Endothelial cell (in vitro differentiated cells): ENCODE data around the gene ANKUB1. TPM values are rescaled to one million over a fixed set of nuclear protein-coding genes. Genes with fewer than 3 reads are reported as not detected.
"Not testable (repeated sequence)": the region's sequence is repeated elsewhere in the genome, so short reads cannot be mapped to it uniquely, and the experiment has no call there.

Source experiments
- DNase-seq: peaks from one replicate; pipeline ENCODE4 v3.0.0; 2021; ENCODE audit warnings: low spot score
- H3K27ac Mint-ChIP-seq: one replicate; pipeline ENCODE4 v1.8.0; 2021; ENCODE audit warnings: mixed read lengths, inconsistent platforms; ENCODE audit not compliant: unreplicated experiment
- H3K27me3 Mint-ChIP-seq: one replicate; pipeline ENCODE4 v1.8.0; 2021; ENCODE audit warnings: mild to moderate bottlenecking, moderate library complexity, mixed read lengths, inconsistent platforms; ENCODE audit not compliant: unreplicated experiment
- H3K36me3 Mint-ChIP-seq: one replicate; pipeline ENCODE4 v1.8.0; 2021; ENCODE audit warnings: mild to moderate bottlenecking, low read depth, mixed read lengths, inconsistent platforms; ENCODE audit not compliant: unreplicated experiment
- H3K4me1 Mint-ChIP-seq: one replicate; pipeline ENCODE4 v1.8.0; 2021; ENCODE audit warnings: mild to moderate bottlenecking, mixed read lengths, inconsistent platforms; ENCODE audit not compliant: unreplicated experiment
- H3K4me3 Mint-ChIP-seq: one replicate; pipeline ENCODE4 v1.8.0; 2021; ENCODE audit warnings: mild to moderate bottlenecking, mixed read lengths, inconsistent platforms; ENCODE audit not compliant: unreplicated experiment
- H3K9me3 Mint-ChIP-seq: one replicate; pipeline ENCODE4 v1.8.0; 2021; ENCODE audit warnings: mixed read lengths, inconsistent platforms; ENCODE audit not compliant: unreplicated experiment
- total RNA-seq: library from RNA; stranded (reverse); fragmentation: NEBNext Ultra II Directional; extraction: Animal tissue kit (Norgen Biotek cat#: 25700); gene quantifications from one replicate; pipeline ENCODE4 v1.2.1, GENCODE V29; 2021; ENCODE audit not compliant: unreplicated experiment
- TF ChIP-seq, protein P1 (sequence below): fragments of 200-600 bp; sonication (generic); IDR thresholded peaks from one replicate; pipeline ENCODE4 v1.5.0; 2021; ENCODE audit warnings: antibody characterized with exemption; ENCODE audit not compliant: unreplicated experiment

The ANKUB1 gene
- total RNA-seq, 1 donor from 2014 or later: not detected

DNA sequence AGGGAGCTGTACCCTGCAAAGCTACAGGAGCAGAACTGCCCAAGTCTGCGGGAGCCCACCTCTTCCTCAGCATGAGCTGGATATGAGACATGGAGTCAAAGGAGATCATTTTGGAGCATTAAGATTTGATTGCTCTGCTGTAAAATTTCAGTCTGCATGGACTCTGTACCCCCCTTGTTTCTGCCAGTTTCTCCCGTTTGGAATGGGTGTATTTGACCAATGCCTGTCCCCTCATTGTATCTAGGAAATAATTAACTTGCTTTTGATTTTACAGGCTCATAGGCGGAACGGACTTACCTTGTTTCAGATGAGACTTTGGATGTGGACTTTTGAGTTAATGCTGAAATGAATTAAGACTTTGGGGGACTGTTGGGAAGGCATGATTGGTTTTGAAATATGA, 39.0 kb upstream of the ANKUB1 start:
- TF ChIP-seq, protein P1, sequence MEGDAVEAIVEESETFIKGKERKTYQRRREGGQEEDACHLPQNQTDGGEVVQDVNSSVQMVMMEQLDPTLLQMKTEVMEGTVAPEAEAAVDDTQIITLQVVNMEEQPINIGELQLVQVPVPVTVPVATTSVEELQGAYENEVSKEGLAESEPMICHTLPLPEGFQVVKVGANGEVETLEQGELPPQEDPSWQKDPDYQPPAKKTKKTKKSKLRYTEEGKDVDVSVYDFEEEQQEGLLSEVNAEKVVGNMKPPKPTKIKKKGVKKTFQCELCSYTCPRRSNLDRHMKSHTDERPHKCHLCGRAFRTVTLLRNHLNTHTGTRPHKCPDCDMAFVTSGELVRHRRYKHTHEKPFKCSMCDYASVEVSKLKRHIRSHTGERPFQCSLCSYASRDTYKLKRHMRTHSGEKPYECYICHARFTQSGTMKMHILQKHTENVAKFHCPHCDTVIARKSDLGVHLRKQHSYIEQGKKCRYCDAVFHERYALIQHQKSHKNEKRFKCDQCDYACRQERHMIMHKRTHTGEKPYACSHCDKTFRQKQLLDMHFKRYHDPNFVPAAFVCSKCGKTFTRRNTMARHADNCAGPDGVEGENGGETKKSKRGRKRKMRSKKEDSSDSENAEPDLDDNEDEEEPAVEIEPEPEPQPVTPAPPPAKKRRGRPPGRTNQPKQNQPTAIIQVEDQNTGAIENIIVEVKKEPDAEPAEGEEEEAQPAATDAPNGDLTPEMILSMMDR: no peak
- H3K27me3 Mint-ChIP-seq: no peaks in the 10 kb centered on the region
- no peak overlapping the region for H3K4me3 Mint-ChIP-seq
- H3K9me3 Mint-ChIP-seq: peaks cover 15% of the 10 kb centered on the region
- DNase-seq: no peak
- no peak overlapping the region for H3K27ac Mint-ChIP-seq
- H3K36me3 Mint-ChIP-seq: peaks cover 25% of the 10 kb centered on the region
- H3K4me1 Mint-ChIP-seq: no peaks in the 10 kb centered on the region

GRCh38 chr3:149830902-149831301, 38.5 kb upstream of the ANKUB1 start:
- peaks cover 25% of the 10 kb centered on the region for H3K36me3 Mint-ChIP-seq
- no peak overlapping the region for H3K4me3 Mint-ChIP-seq
- no peaks in the 10 kb centered on the region for H3K4me1 Mint-ChIP-seq
- no peak overlapping the region for H3K27ac Mint-ChIP-seq
- H3K27me3 Mint-ChIP-seq: no peaks in the 10 kb centered on the region
- no peak for DNase-seq
- H3K9me3 Mint-ChIP-seq: peaks cover 15% of the 10 kb centered on the region
- TF ChIP-seq, protein P1: no peak

DNA sequence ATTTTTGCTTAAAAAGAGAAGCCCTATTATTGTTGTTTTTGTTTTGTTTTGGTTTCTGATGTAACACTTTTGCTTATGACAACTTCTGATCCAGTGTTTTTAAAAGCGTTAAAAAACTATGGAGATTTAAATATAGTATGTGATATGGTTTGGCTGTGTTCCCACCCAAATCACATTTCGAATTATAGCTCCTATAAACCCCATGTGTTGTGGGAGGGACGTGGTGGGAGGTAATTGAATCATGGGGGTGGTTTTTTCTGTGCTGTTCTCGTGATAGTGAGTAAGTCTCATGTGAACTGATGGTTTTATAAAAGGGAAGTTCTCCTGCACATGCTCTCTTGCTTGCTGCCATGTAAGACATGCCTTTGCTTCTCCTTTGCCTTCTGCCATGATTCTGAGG, 37.3 kb upstream of the ANKUB1 start:
- Mint-ChIP-seq H3K9me3 (peaks cover 11% of the 10 kb centered on the region), H3K36me3 (peaks cover 21% of the 10 kb centered on the region)
- not testable (repeated sequence) for H3K4me3 Mint-ChIP-seq, H3K27me3 Mint-ChIP-seq, H3K4me1 Mint-ChIP-seq, H3K27ac Mint-ChIP-seq, DNase-seq

- DNase-seq: no peak
- no peaks in the 10 kb centered on the region for H3K4me1 Mint-ChIP-seq
- no peaks in the 10 kb centered on the region for H3K27me3 Mint-ChIP-seq
- TF ChIP-seq, protein P1: no peak
- no peak overlapping the region for H3K4me3 Mint-ChIP-seq
- peaks cover 4% of the 10 kb centered on the region for H3K9me3 Mint-ChIP-seq
- peaks cover 18% of the 10 kb centered on the region for H3K36me3 Mint-ChIP-seq
- no peak overlapping the region for H3K27ac Mint-ChIP-seq
Measured at GRCh38 chr3:149828390-149828789, 36.0 kb upstream of the ANKUB1 start.

DNA sequence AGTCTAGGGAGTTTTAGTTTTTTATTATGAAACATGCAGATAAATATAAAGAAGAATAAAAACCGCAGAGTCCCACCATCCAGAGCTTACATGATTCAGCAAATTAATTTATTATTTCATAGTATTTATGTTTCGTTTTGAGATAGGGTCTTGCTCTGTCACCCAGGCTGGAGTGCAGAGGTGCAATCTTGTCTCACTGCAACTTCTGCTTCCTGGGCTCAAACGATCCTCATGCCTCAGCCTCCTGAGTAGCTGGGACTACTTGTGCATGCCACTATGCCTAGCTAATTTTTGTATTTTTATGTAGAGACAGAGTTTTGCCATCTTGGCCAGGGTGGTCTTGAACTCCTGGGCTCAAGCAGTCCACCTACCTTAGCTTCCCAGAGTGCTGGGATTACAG, 34.3 kb upstream of the ANKUB1 start:
- no peak overlapping the region for H3K27ac Mint-ChIP-seq
- no peak for DNase-seq
- H3K9me3 Mint-ChIP-seq: no peaks in the 10 kb centered on the region
- H3K27me3 Mint-ChIP-seq: no peaks in the 10 kb centered on the region
- no peaks in the 10 kb centered on the region for H3K4me1 Mint-ChIP-seq
- TF ChIP-seq, protein P1: no peak
- no peak overlapping the region for H3K4me3 Mint-ChIP-seq
- H3K36me3 Mint-ChIP-seq: peaks cover 4% of the 10 kb centered on the region

GRCh38 chr3:149820183-149820582, 27.8 kb upstream of the ANKUB1 start:
- no peaks in the 10 kb centered on the region for H3K27me3 Mint-ChIP-seq
- H3K9me3 Mint-ChIP-seq: no peaks in the 10 kb centered on the region
- H3K36me3 Mint-ChIP-seq: no peaks in the 10 kb centered on the region
- H3K4me1 Mint-ChIP-seq: peaks cover 14% of the 10 kb centered on the region
- DNase-seq: no peak
- TF ChIP-seq, protein P1: no peak
- H3K4me3 Mint-ChIP-seq: no peak overlapping the region
- no peak overlapping the region for H3K27ac Mint-ChIP-seq
